Neural cell (in vitro differentiated cells): ENCODE data around the gene NCS1.

Source experiments
- EP300 ChIP-seq: fragments of 450-650 bp; conservative IDR thresholded peaks from 2 replicates; pipeline ENCODE4 v1.6.1; 2014; ENCODE audit warnings: antibody characterized with exemption, mild to moderate bottlenecking, moderate library complexity; ENCODE audit not compliant: poor library complexity, severe bottlenecking
- EZH2 ChIP-seq: fragments of 200-600, 300-800 bp; shearing (Covaris generic), sonication (generic); IDR thresholded peaks from 2 replicates; pipeline ENCODE4 v1.6.1; 2014; ENCODE audit warnings: antibody characterized with exemption, low read length, borderline replicate concordance, mild to moderate bottlenecking; ENCODE audit not compliant: insufficient read depth, poor library complexity, severe bottlenecking
- MXI1 ChIP-seq: fragments of 450-650 bp; conservative IDR thresholded peaks from 2 replicates; pipeline ENCODE4 v1.6.1; 2014; ENCODE audit warnings: antibody characterized with exemption, mild to moderate bottlenecking; ENCODE audit not compliant: poor library complexity, severe bottlenecking
- POLR2AphosphoS5 ChIP-seq: IDR thresholded peaks from 2 replicates; pipeline ENCODE4 v1.6.1; 2012
- RAD21 ChIP-seq: fragments of 450-650 bp; conservative IDR thresholded peaks from 2 replicates; pipeline ENCODE4 v1.6.1; 2014; ENCODE audit warnings: antibody characterized with exemption, mild to moderate bottlenecking, moderate library complexity
- SMC3 ChIP-seq: fragments of 450-650 bp; conservative IDR thresholded peaks from 2 replicates; pipeline ENCODE4 v1.6.1; 2014; ENCODE audit warnings: antibody characterized with exemption, mild to moderate bottlenecking, moderate library complexity; ENCODE audit not compliant: poor library complexity
- TAF1 ChIP-seq: IDR thresholded peaks from 2 replicates; pipeline ENCODE4 v1.6.1; 2012; ENCODE audit warnings: low read depth
- TF ChIP-seq, protein P1 (sequence below): fragments of 450-650 bp; IDR thresholded peaks from 2 replicates; pipeline ENCODE4 v1.5.1; 2014; ENCODE audit warnings: antibody characterized with exemption, mild to moderate bottlenecking, moderate library complexity; ENCODE audit not compliant: poor library complexity, severe bottlenecking
- TF ChIP-seq, protein P2 (sequence below): IDR thresholded peaks from 2 replicates; pipeline ENCODE4 v1.6.1; 2012; ENCODE audit warnings: borderline replicate concordance

DNA sequence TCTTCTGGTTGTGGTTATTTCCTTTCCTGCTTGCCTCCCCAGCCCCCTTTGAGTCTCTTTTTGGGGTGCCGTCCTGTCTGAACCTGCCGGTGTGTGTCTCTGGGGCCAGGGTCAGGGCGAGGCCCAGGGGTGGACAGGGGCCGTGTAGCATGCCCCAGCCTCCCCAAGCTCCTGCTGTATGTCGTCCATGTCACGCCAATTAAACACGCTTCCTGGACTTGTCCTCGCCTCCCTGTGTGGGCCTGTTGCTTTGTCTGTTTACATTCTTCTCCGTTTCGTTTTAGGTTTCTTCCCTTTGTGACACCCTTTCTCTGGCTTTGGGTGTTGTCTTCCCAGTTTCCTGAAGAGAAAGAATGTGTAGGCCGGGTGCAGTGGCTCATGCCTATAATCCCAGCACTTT lies 64.9 kb downstream of the NCS1 start:
- TF ChIP-seq, protein P1, sequence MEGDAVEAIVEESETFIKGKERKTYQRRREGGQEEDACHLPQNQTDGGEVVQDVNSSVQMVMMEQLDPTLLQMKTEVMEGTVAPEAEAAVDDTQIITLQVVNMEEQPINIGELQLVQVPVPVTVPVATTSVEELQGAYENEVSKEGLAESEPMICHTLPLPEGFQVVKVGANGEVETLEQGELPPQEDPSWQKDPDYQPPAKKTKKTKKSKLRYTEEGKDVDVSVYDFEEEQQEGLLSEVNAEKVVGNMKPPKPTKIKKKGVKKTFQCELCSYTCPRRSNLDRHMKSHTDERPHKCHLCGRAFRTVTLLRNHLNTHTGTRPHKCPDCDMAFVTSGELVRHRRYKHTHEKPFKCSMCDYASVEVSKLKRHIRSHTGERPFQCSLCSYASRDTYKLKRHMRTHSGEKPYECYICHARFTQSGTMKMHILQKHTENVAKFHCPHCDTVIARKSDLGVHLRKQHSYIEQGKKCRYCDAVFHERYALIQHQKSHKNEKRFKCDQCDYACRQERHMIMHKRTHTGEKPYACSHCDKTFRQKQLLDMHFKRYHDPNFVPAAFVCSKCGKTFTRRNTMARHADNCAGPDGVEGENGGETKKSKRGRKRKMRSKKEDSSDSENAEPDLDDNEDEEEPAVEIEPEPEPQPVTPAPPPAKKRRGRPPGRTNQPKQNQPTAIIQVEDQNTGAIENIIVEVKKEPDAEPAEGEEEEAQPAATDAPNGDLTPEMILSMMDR: no peak
- TF ChIP-seq EZH2: no peak
- TF ChIP-seq EP300: no peak
- no peak for TF ChIP-seq SMC3
- TF ChIP-seq, protein P2, sequence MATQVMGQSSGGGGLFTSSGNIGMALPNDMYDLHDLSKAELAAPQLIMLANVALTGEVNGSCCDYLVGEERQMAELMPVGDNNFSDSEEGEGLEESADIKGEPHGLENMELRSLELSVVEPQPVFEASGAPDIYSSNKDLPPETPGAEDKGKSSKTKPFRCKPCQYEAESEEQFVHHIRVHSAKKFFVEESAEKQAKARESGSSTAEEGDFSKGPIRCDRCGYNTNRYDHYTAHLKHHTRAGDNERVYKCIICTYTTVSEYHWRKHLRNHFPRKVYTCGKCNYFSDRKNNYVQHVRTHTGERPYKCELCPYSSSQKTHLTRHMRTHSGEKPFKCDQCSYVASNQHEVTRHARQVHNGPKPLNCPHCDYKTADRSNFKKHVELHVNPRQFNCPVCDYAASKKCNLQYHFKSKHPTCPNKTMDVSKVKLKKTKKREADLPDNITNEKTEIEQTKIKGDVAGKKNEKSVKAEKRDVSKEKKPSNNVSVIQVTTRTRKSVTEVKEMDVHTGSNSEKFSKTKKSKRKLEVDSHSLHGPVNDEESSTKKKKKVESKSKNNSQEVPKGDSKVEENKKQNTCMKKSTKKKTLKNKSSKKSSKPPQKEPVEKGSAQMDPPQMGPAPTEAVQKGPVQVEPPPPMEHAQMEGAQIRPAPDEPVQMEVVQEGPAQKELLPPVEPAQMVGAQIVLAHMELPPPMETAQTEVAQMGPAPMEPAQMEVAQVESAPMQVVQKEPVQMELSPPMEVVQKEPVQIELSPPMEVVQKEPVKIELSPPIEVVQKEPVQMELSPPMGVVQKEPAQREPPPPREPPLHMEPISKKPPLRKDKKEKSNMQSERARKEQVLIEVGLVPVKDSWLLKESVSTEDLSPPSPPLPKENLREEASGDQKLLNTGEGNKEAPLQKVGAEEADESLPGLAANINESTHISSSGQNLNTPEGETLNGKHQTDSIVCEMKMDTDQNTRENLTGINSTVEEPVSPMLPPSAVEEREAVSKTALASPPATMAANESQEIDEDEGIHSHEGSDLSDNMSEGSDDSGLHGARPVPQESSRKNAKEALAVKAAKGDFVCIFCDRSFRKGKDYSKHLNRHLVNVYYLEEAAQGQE: no peak
- TF ChIP-seq MXI1: no peak
- TF ChIP-seq POLR2AphosphoS5: no peak
- TF ChIP-seq RAD21: no peak
- TF ChIP-seq TAF1: no peak
